Kidney epithelial cell (primary cell): ENCODE results near the gene LDHB. TPM values are rescaled to one million over a fixed set of nuclear protein-coding genes. Genes with fewer than 3 reads are reported as not detected.
"Not testable (repeated sequence)": the region's sequence is repeated elsewhere in the genome, so short reads cannot be mapped to it uniquely, and the experiment has no call there.

Source experiments
- DNase-seq: peaks from one replicate; pipeline ENCODE4 v3.0.0-alpha.2; 2010; ENCODE audit warnings: low read depth
- H3K27me3 ChIP-seq: 2 replicates; pipeline ENCODE4 v1.6.0; 2011; ENCODE audit warnings: low read length; ENCODE audit not compliant: control insufficient read depth, insufficient read depth
- H3K36me3 ChIP-seq: 2 replicates; pipeline ENCODE4 v1.5.1; 2011; ENCODE audit warnings: low read length; ENCODE audit not compliant: control insufficient read depth, insufficient read depth
- H3K4me3 ChIP-seq: 2 replicates; pipeline ENCODE4 v1.5.1; 2011; ENCODE audit warnings: low read depth, mild to moderate bottlenecking, control low read depth, low read length
- total RNA-seq: library from RNA; depleted of rRNA; stranded (reverse); fragments of >200 nt; gene quantifications from 2 replicates; pipeline ENCODE4 v1.2.3, GENCODE V29; 2015
- TF ChIP-seq, protein P1 (sequence below): IDR thresholded peaks from 2 replicates; pipeline ENCODE4 v1.5.1; 2011; ENCODE audit warnings: mild to moderate bottlenecking, moderate library complexity, low read length, control low read depth, inconsistent platforms; ENCODE audit not compliant: insufficient read depth, poor library complexity, severe bottlenecking

LDHB gene
- total RNA-seq, 1 donor from 2014 or later = 625 TPM

DNA sequence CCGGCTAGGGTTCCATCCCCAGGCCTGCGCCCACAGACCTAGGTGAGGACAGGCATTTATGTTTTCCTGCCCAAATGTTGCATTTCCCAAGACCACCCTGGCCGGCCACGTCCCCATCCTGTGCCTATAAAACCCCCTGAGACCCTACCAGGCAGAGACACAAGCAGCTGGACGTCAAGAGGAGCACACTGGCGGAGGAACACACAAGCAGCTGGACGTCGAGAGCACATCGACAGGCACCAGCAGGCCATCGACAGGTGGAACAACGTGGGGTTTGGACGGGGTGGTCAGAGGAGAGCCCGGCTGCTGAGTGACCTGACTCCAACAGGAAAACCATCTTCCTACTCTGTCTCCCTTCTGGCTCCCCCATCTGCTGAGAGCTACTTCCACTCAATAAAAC, 19.6 kb upstream of the LDHB start:
- Histone ChIP-seq H3K4me3 (no peak overlapping the region), H3K36me3 (no peaks in the 10 kb centered on the region), H3K27me3 (no peaks in the 10 kb centered on the region)
- TF ChIP-seq, protein P1, sequence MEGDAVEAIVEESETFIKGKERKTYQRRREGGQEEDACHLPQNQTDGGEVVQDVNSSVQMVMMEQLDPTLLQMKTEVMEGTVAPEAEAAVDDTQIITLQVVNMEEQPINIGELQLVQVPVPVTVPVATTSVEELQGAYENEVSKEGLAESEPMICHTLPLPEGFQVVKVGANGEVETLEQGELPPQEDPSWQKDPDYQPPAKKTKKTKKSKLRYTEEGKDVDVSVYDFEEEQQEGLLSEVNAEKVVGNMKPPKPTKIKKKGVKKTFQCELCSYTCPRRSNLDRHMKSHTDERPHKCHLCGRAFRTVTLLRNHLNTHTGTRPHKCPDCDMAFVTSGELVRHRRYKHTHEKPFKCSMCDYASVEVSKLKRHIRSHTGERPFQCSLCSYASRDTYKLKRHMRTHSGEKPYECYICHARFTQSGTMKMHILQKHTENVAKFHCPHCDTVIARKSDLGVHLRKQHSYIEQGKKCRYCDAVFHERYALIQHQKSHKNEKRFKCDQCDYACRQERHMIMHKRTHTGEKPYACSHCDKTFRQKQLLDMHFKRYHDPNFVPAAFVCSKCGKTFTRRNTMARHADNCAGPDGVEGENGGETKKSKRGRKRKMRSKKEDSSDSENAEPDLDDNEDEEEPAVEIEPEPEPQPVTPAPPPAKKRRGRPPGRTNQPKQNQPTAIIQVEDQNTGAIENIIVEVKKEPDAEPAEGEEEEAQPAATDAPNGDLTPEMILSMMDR = no peak
- DNase-seq = no peak

DNA sequence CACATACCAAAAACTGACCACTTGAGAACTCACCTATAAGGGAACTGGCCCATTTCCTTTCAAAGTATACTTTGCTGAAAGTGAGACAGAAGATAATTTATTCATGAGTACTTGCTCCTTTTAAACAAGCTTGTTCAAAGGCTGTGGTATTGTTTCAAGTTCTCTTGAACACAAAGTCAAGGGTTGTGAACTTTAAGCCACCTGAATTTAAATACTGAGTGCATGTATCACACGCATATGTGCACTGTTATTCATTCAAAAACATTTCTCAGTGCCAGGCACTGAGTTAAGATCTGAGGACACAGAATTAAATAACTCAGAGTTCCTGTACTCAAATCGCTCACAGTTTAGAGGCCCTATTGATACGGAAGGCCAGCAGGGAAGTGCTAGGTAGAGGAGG, 19.1 kb upstream of the LDHB start:
- no peak for DNase-seq
- TF ChIP-seq, protein P1 = no peak
- Histone ChIP-seq H3K4me3 (no peak overlapping the region), H3K36me3 (no peaks in the 10 kb centered on the region), H3K27me3 (no peaks in the 10 kb centered on the region)

DNA sequence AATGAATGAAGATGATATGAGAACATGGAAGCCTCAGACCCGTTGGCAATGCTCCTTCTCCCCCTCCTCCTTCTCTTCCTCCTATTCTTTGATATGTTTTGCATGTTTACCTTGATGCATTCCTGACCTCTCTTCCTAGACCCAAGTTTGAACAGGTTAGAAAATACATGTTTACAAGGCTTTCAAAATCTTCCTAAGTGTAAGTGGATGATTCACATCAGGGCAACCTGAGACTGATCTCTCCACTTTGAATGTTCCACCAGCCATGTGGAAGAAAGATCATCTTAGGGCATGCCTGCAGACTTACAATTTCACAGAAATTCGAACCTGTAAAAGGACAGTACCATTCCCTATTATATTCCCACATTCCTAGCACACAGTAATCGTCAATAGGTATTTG, 18.0 kb upstream of the LDHB start:
- DNase-seq = no peak
- Histone ChIP-seq H3K27me3 (no peaks in the 10 kb centered on the region), H3K4me3 (no peak overlapping the region), H3K36me3 (no peaks in the 10 kb centered on the region)
- TF ChIP-seq, protein P1 = no peak

DNA sequence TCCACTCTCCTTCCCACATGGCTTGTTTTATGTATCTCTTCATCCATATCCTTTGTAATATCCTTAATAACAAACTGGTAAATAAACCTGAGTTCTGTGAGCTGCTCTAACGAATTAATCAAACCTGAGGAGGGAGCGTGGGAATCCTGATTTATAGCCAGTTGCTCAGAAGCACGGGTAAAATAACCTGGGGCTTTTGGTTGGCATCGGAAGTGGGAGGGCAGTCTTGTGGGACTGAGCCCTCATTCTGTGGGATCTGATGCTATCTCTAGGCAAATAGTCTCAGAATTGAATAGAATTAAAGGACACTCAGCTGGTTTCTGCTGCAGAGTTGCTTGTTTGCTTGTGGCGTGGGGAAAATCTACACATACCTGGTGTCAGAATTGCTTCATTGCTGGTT, 17.5 kb upstream of the LDHB start:
- DNase-seq = no peak
- Histone ChIP-seq H3K36me3 (no peaks in the 10 kb centered on the region), H3K4me3 (no peak overlapping the region), H3K27me3 (no peaks in the 10 kb centered on the region)
- TF ChIP-seq, protein P1 = no peak

DNA sequence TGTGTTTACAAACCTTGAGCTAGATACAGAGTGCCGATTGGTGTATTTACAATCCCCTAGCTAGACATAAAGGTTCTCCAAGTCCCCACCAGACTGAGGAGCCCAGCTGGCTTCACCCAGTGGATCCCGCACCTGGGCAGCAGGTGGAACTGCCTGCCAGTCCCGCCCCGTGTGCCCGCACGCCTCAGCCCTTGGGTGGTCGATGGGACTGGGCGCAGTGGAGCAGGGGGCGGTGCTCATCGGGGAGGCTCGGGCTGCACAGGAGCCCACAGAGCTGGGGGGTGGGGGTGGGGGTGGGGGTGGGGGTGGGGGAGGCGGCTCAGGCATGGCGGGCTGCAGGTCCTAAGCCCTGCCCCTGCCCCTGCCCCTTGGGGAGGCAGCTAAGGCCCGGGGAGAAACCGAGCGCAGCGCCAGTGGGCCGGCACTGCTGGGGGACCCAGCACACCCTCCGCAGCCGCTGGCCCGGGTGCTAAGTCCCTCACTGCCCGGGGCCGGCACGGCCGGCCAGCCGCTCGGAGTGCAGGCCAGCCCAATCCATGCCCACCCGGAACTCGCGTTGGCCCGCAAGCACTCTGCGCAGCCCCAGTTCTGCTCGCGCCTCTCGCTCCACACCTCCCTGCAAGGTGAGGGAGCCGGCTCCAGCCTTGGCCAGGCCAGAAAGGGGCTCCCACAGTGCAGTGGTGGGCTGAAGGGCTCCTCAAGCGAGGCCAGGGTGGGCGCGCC, 16.3 kb upstream of the LDHB start:
- DNase-seq, H3K27me3 ChIP-seq, H3K36me3 ChIP-seq, H3K4me3 ChIP-seq: not testable (repeated sequence)

DNA sequence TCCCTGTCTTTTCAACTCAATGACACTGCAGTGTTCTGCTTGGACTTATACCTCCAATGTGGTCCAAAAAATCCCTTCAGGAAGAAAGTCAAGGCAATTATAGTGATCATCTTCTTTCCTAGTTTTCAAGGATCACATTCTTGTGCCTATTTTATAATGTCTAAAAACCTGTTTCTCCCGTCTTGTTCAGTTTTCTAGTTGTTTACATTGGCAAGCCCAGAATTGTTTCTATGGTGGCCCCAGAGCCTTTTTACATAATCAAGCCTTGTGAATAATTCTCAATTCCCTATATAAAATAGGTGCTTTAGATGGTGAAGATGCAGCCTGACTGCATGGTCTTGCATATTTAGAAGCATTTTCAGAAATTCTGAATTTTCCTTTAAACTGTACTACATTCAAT, 14.5 kb upstream of the LDHB start:
- Histone ChIP-seq H3K4me3 (no peak overlapping the region), H3K36me3 (no peaks in the 10 kb centered on the region), H3K27me3 (no peaks in the 10 kb centered on the region)
- no peak for DNase-seq
- TF ChIP-seq, protein P1 = no peak
